ENCODE results near the gene CCDC63. TPM values are rescaled to one million over a fixed set of nuclear protein-coding genes. Genes with fewer than 3 reads are reported as not detected.

The CCDC63 gene
- polyA plus RNA-seq, 1 of the 3 experiments (the other 2 are of a cell fraction) = not detected

- TF ChIP-seq REST (IDR thresholded peaks at IDR 0.05; ENCODE audit: low read depth, low read length) (no peak), YY1 (IDR thresholded peaks at IDR 0.05; ENCODE audit: low read depth) (no peak)
Observed at GRCh38 chr12:110929818-110930217, 83.0 kb downstream of the CCDC63 start (continued).

GRCh38 chr12:110930348-110931314 lies 83.8 kb downstream of the CCDC63 start:
- ChIA-PET POLR2A (no interaction called here), CTCF (interaction anchor here (0.7 to 1.1 kb wide), 3 partner anchors 10 to 14 kb away, joined by 3 read pairs; partner anchors contain the start of gene MYL2)
- Histone ChIP-seq H3F3A (replicated peaks; ENCODE audit: insufficient read depth) (peaks cover 3% of the 10 kb centered on the region), H3K36me3 (replicated peaks in 1 of 2; ENCODE audit: control insufficient read depth in 1 of 2, insufficient read depth in 2 of 2, low read length in 1 of 2) (no peaks in the 10 kb centered on the region), H3K4me2 (no peak overlapping the region), H4K20me1 (ENCODE audit: insufficient read depth) (no peaks in the 10 kb centered on the region), H3K4me3 (ENCODE audit: low read depth in 2 of 2, low read length in 1 of 2) (no peak overlapping the region), H2AFZ (ENCODE audit: low read depth) (no peak overlapping the region), H3K9me2 (no peaks in the 10 kb centered on the region), H3K4me1 (ENCODE audit: control insufficient read depth in 1 of 2, insufficient read depth in 2 of 2, low read depth in 1 of 2, low read length in 1 of 2) (no peaks in the 10 kb centered on the region; a peak in 1 of 4 replicates), H3K27me3 (ENCODE audit: insufficient read depth) (no peaks in the 10 kb centered on the region), H3K27ac (ENCODE audit: low read depth in 2 of 2, low read length in 1 of 2) (no peak overlapping the region), H3K79me2 (ENCODE audit: insufficient read depth) (no peaks in the 10 kb centered on the region), H3K9me3 (no peaks in the 10 kb centered on the region), H3K9ac (no peak overlapping the region)
- TF ChIP-seq CTCF (IDR thresholded peaks at IDR 0.05) = no peak
- TF ChIP-seq MEF2A (IDR thresholded peaks at IDR 0.05; ENCODE audit: borderline replicate concordance, low read depth) = no peak
- no peak for TF ChIP-seq MXI1 (IDR thresholded peaks at IDR 0.05; ENCODE audit: low read depth, low read length)
- TF ChIP-seq ZBTB33 (IDR thresholded peaks at IDR 0.05; ENCODE audit: borderline replicate concordance, low read depth) = no peak
- no peak for TF ChIP-seq USF2 (IDR thresholded peaks at IDR 0.05; ENCODE audit: borderline replicate concordance, low read depth, low read length)
- TF ChIP-seq TAF1 (IDR thresholded peaks at IDR 0.05; ENCODE audit: borderline replicate concordance, low read depth, low read length) = no peak
- TF ChIP-seq RFX5 (IDR thresholded peaks at IDR 0.05; ENCODE audit: low read length) = no peak
- no peak for TF ChIP-seq TEAD4 (IDR thresholded peaks at IDR 0.05; ENCODE audit: borderline replicate concordance, insufficient read depth)
- no peak for TF ChIP-seq NRF1 (IDR thresholded peaks at IDR 0.05; ENCODE audit: low read depth, low read length)
- no peak for TF ChIP-seq RCOR1 (IDR thresholded peaks at IDR 0.05; ENCODE audit: low read length)
- TF ChIP-seq FOXJ3 (CRISPR knock-in tag; IDR thresholded peaks at IDR 0.05) = no peak
- WGBS (ENCODE audit: low lambda C conversion rate) = 84% methylated on average over 20 of the region's 21 CpGs
- no peak for DNase-seq

All from SK-N-SH (cell line).